GM20000 (cell line): ENCODE data around the gene MOSMO.

ENCODE experiments used
- DNase-seq: peaks from one replicate; pipeline ENCODE4 v3.0.0; 2012; ENCODE audit warnings: low spot score
- CTCF ChIP-seq: IDR thresholded peaks from 2 replicates; pipeline ENCODE4 v1.5.1; 2012; ENCODE audit warnings: mild to moderate bottlenecking, control low read depth; ENCODE audit errors: extremely low read depth, missing control alignments

Gene MOSMO

GRCh38 chr16:22050963-22051362, 43.1 kb downstream of the MOSMO start:
- TF ChIP-seq CTCF: no peak
- DNase-seq: no peak

DNA sequence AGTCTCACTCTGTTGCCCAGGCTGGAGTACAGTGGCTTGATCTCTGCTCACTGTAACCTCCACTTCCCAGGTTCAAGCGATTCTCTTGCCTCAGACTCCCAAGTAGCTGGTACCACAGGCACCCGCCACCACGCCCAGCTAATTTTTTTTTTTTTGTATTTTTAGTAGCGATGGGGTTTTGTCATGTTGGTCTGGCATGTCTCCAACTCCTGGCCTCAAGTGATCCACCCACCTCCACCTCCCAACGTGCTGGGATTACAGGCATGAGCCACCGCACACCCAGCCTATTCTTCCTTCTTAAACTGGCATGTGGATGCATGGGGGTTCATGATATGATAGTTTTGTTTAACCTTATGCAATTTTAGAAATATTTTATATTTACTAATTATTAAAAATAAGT, 45.1 kb downstream of the MOSMO start:
- TF ChIP-seq CTCF: no peak
- no peak for DNase-seq

DNA sequence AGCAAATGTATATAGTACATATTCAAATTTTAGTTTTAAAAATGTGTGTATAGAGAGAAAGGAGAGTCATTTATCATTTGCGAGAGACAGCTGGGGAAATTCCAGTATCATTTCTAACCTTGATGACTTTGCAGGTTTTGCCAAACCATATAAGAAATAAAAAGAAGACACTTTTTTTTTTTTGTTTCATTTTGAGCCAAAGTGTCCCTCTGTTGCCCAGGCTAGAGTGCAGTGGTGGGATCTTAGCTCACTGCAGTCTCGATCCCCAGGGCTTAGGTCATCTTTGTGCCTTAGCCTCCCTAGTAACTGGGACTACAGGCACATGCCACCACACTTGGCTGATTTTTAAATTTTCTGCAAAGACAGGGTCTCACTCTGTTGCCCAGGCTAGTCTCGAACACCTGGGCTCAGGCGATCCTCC, 46.0 kb downstream of the MOSMO start:
- TF ChIP-seq CTCF: no peak
- no peak for DNase-seq

DNA sequence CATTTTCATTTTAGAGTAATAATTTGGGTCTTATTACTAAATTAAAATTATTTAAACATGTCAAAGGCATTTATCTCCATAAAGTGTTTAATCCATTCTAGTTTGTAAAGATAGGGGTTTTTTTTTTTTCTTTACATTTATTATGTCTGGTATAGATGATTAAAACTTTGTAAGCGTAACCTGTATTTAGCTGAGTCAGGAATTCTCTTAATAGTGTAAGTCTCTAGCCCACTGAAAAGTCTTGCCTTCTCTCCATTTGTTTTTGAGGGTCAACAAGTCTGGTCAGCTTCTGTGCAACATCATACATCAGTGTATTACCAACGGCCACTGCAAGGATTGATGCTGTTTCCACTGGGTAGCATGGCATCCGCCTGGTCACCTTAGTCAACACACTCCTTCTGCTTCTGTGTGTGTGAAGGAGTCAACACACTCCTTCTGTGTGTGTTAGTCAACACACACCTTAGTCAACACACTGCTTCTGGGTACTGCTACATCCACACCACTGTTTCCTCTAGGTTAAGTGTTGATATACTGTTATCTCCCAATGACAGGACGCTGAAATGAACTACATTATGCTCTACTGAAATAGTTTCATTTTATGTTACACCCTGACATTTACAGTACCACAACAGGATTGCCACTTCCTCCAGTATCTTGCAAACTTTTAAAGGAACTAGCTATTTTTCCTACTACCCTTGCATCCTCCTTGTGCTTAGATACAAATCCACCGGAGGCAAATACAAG, 47.1 kb downstream of the MOSMO start:
- DNase-seq: no peak
- no peak for TF ChIP-seq CTCF

GRCh38 chr16:22055881-22056280, 48.0 kb downstream of the MOSMO start:
- DNase-seq: no peak
- no peak for TF ChIP-seq CTCF

DNA sequence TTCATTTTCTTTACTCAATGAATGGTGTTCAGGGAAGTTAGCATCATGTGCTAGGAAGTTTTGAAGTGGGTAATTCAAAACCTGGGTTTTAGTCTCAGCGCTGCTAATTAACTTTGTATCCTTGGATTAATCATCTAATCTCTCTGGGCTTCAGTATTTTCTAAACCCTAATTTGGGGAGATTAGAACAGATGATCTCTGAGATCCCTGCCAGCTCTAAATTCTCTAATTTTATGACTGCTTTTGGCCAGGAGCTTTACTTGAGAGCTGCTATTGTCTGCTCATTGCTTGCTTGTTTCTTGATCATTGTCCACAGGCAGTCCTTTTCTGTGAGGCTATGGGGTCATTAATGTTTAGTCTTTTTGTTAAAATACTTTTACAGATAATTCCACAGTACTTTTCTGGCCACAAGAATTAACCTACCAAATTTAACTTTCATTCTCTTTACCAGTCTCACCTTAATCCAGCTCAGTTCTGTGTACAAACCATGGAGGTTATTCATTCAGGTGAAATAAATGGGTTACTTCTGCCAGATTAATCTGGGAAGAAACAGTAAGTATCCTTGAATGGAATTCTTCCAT, 56.1 kb downstream of the MOSMO start:
- TF ChIP-seq CTCF: no peak
- no peak for DNase-seq

DNA sequence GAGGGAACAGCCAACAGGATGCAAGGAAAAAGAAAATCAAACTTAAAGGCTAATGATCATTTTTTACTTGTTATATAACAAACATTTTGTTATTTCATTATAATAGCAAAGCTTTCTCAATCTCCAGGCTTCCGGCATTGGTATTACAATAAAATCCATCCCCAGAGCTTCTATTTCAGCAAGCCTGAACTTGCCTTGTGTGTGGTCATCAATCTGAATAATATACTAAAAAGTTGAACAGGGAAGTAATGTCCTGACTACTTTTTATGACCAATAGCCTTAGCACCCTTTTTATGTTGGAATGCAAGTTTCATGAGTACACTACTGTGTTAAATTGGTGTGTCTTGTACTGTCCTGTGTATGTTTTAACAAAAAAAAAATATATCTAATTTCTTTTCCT, 57.3 kb downstream of the MOSMO start:
- TF ChIP-seq CTCF: no peak
- DNase-seq: no peak
